HG03103 (cell line): ENCODE results near the gene APAF1.
A peak's percentile ranks its signal among the peaks of the same experiment; 100 is the strongest.
"Not testable (repeated sequence)": the region's sequence is repeated elsewhere in the genome, so short reads cannot be mapped to it uniquely, and the experiment has no call there.

Experiments
- ATAC-seq: cut with Tn5 transposase; IDR thresholded peaks from one replicate; pipeline ENCODE4 v1.9.1; 2021; ENCODE audit warnings: low read depth; ENCODE audit not compliant: unreplicated experiment

Gene APAF1, protein sequence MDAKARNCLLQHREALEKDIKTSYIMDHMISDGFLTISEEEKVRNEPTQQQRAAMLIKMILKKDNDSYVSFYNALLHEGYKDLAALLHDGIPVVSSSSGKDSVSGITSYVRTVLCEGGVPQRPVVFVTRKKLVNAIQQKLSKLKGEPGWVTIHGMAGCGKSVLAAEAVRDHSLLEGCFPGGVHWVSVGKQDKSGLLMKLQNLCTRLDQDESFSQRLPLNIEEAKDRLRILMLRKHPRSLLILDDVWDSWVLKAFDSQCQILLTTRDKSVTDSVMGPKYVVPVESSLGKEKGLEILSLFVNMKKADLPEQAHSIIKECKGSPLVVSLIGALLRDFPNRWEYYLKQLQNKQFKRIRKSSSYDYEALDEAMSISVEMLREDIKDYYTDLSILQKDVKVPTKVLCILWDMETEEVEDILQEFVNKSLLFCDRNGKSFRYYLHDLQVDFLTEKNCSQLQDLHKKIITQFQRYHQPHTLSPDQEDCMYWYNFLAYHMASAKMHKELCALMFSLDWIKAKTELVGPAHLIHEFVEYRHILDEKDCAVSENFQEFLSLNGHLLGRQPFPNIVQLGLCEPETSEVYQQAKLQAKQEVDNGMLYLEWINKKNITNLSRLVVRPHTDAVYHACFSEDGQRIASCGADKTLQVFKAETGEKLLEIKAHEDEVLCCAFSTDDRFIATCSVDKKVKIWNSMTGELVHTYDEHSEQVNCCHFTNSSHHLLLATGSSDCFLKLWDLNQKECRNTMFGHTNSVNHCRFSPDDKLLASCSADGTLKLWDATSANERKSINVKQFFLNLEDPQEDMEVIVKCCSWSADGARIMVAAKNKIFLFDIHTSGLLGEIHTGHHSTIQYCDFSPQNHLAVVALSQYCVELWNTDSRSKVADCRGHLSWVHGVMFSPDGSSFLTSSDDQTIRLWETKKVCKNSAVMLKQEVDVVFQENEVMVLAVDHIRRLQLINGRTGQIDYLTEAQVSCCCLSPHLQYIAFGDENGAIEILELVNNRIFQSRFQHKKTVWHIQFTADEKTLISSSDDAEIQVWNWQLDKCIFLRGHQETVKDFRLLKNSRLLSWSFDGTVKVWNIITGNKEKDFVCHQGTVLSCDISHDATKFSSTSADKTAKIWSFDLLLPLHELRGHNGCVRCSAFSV (N-terminal part only)

DNA sequence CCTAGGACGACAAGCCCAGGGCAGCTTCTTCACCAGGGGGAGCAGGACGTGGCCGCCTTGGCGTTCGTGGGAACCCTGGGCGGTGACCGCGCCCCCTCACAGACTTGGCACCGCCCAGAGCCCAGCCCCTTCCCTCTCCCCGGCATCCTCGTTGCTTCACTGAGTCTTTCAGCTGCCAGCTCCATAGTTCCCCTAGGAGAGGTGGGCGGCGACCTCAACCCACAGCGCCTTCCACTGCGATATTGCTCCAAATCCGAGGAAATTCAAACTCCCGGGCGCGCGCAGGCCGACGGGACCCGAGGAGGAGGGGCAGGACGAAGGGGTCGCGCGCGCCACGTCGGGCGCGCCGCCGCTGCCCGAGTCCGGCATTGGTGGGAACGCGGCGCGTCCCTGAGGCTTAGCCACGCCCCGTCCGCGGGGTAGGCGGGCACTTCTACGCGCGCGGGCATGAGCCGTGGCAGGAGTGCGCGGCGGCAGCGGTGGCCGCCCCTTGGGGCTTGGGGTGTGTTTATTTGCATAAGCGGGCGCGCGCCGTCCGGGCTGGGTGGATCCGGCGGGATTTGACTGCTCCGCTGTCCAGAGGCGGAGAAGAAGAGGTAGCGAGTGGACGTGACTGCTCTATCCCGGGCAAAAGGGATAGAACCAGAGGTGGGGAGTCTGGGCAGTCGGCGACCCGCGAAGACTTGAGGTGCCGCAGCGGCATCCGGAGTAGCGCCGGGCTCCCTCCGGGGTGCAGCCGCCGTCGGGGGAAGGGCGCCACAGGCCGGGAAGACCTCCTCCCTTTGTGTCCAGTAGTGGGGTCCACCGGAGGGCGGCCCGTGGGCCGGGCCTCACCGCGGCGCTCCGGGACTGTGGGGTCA, at the start of gene APAF1, which contains the start of gene IKBIP:
Gene APAF1 (plus strand): TSS at position 579 of the 860 bp plus-strand sequence. CDS start 3,070 bp downstream, outside the sequence.
Gene IKBIP (minus strand): TSS at position 77 of the 860 bp plus-strand sequence. CDS start 87 bp downstream, outside the sequence.
- ATAC-seq = peak; percentile 83

DNA sequence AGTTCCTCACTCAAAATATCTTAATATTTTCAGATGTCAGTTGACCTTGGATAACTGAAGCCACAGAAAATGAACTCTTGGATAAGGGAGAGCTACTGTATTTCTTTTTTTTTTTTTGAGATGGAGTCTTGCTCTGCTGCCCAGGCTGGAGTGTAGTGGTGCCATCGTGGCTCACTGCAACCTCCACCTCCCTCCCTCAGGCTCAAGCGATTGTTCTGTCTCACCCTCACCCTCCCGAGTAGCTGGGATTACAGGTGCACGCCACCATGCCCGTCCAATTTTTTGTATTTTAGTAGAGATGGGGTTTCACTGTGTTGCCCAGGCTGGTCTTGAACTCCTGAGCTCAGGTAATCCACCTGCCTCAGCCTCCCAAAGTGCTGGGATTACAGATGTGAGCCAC, 47.8 kb upstream of the APAF1 start:
- not testable (repeated sequence) for ATAC-seq

DNA sequence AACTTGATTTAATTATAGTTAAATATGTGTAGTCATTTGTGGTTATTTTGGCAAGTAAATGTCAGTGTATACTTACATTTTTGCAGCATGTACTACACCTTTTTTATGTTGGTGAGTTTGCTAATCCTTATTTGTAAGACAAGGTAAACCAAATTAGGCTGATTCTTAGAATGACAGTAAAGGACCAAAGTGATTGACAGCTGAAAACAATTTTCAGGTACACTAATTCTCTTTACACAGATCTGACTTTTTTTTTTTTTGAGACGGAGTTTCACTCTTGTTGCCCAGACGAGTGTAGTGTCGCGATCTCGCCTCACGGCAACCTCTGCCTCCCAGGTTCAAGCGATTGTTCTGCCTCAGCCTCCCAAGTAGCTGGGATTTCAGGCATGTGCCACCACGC, 43.2 kb upstream of the APAF1 start:
- no peak for ATAC-seq

DNA sequence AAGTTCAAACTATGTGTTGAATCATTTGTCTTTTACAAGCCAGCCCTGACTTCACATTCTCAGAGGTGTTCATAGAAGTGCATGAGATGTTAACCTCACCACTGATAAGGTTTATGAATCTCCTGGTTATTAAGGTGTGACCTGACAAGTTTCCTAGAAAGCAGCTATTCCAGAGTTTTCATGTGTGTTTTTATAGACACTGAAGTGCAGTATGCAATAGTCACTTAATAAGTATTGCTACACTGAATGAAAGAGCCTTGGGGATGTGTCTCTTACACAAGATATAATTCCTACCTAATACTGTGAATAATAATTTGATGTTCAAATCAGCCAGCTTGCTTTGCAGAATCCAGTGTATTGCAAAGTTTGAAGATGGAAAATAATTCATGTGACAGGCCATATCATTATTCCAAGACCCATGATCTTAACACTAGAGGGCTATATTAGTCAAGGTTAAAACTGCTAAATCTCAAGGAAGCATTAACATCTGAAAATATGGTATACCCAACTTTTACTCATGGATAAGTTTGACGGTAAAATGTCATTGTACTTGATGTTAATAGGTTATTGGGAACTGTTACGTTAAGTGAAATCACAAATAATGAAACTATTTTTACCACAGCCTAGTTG, 38.6 kb upstream of the APAF1 start:
- ATAC-seq = no peak

DNA sequence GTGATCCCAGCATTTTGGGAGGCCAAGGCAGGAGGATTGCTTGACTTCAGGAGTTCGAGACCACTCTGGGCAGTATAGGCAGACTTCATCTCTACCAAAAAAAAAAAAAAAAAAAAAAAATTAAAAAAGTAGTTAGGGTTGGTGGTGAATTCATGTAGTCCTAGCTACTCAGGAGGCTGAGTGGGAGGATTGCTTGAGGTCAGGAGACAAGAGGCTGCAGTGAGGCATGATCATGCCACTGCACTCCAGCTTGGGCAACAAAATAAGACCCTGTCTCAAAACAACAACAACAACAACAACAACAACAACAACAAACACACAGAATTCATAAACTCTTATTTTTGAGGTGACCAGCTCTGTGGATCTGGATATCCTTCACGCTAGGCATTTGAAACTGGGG, 34.5 kb upstream of the APAF1 start:
- no peak for ATAC-seq

DNA sequence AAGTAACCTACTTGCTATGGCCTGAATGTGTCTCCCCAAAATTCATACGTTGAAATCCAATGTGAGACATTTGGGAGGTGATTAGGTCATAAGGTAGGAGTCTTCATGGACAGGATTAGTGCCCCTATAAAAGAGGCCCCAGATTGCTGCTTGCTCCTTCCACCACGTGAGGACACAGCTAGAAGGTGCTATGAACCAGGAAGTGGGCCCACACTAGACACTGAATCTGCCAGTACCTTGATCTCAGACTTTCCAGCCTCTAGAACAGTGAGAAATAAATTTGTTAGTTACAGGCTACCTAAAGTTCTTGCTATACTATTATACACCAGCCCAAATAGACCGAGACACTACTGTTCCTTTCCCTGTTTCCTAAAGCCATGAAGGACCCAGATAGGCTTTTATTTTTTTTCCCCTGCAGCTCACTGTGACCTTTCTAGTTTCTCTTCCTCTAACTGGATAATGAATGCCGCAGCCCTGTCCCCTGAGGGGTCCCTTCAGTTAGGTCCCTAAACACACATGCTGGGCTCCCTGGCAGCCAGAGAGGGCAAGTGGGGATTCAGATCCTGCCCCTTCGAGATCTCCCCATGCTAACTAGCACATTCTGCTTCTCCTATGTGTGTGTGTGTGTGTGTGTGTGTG, 32.3 kb upstream of the APAF1 start:
- peak; percentile 88 for ATAC-seq

DNA sequence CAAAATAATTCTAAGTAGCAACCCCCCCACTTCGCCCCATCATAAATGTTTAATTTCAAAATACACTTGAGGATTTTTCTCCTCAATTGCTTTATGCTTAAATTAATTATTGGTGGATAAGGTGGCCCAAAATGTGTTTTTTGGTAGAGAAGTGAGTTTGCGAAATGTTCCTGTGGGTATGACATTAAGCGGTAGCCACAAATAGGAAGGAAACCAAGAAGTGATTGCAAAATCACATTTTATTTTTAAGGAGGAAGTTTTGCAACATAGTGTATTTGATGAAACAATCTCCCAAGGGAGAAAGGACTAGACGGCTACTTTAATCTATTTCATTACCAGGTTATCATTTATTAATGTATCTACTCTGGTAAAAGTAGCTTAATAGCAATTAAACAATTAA, 26.1 kb upstream of the APAF1 start:
- no peak for ATAC-seq

DNA sequence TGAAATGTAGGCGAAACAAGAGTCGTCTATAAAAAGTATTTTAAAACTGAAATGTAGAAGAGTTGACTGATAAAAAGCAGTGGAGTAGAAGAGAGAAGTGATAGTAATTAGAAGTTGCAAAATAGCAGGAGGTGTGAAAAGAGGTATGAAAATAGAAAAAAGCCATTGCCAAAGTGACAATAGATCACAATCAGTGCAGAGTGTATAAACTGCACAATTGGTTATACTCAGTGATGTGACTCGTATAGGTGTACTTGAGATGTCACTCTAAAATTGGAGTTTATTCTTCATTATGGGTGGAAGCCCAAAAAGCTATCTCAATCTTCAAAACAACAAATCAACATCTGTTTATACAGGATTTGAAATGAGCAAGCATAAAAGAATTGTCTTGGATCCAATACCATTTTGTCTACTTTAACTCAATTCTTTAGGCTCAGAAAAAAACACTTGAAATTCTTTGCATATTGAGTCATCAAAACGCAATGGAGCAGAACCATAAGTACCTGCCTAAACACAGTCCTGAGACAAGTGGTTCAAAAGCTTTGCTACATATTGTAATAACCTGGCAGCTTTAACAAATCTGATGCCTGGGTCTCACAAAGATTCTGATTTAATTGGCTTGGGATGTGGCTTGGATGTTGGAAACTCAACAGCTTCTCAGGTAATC, 9.3 kb upstream of the APAF1 start:
- ATAC-seq = peak; percentile 87

DNA sequence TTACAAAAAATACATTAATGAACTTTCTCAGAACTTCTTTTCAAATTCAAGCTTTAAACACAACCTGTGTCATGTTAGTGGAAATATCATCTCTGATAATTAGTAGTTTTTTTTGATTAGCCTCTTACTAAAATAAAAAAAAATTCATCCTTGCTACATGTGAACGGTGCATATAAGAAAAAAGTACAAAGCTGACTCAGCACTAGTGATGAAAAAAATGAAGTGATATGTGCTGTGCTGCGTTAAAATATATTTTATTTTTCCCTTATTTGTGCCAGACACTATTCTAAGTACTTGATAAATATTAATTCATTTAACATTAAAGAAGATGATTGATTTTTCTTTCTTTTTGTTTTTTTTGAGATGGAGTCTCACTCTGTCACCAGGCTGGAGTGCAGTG, 8.0 kb upstream of the APAF1 start:
- no peak for ATAC-seq

DNA sequence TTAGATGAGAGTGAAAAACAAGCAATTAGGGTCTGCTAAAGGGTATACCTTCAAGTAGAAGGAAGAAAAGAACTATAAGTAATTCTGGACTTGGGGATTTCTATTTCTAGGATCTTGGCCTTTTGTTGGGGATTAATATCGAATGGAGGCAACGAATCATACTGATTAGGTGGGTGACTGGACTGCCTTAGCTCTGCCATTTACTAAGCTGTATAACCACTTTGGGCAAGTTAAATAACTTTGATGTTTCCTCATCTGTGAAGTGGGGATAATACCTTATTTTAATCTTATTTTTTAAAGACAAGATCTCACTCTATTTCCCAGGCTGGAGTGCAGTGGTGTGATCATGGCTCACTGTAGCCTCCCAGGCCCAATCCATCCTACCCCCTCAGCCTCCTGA, 7.1 kb upstream of the APAF1 start:
- no peak for ATAC-seq

DNA sequence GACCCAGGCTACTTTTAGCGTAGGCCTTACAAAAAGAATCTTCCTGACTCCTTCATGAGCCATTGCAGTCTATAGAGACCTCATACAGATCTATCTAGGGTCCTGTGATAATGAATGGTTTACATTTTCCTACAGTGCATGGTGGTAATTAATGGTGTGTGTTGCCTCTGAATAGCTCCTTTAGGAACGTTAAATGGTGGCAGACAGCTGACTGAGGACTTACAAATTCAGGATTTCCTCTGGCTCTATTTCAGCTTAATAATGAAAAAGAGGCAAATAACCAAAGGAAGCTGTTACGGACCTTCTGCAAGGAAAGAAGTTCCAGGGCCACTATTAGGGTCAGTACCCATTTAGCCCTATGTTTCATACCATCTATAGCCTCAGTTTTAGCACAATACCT, 5.6 kb upstream of the APAF1 start:
- ATAC-seq = no peak

DNA sequence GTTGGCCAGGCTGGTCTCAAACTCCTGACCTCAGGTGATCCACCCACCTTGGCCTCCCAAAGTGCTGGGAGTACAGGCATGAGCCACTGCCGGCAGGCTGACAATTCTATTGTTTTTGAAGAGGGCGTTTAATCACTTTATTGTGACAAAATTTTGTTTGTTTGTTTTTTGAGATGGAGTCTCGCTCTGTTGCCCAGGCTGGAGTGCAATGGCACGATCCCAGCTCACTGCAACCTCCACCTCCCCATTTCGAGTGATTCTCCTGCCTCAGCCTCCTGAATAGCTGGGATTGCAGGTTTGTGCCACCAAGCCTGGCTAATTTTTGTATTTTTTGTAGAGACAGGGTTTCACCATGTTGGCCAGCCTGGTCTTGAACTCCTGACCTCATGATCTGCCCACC, 2.3 kb upstream of the APAF1 start:
- ATAC-seq = not testable (repeated sequence)

DNA sequence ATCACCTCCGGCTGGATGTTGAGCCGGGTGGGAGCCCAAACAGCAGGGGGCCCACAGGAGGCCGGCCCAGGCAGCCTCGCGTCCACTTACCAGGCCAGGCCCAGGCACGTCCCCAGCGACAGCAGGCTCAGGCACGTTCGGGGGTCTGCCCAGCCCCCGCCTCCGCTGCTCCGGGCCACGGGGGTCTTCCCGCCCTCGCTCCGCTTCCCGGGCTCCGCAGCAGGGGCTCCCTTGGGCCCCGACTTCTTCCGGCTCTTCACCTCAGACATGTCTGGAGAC, 718 bp upstream of the APAF1 start:
- ATAC-seq = peak; percentile 2

DNA sequence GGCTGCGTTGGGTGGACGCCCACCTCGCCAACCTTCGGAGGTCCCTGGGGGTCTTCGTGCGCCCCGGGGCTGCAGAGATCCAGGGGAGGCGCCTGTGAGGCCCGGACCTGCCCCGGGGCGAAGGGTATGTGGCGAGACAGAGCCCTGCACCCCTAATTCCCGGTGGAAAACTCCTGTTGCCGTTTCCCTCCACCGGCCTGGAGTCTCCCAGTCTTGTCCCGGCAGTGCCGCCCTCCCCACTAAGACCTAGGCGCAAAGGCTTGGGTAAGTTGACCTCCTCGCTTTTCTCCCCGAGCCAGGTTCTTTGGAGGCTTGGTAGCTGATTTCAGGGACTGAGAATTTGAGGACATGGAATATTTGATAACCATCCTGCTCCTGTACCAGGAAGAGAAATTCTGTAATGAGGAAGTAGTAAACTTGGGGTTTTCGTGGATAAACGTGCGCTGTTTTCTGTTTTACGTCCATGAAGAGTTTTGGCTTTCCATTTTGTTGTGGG, 530 bp downstream of the APAF1 start:
- no peak for ATAC-seq

DNA sequence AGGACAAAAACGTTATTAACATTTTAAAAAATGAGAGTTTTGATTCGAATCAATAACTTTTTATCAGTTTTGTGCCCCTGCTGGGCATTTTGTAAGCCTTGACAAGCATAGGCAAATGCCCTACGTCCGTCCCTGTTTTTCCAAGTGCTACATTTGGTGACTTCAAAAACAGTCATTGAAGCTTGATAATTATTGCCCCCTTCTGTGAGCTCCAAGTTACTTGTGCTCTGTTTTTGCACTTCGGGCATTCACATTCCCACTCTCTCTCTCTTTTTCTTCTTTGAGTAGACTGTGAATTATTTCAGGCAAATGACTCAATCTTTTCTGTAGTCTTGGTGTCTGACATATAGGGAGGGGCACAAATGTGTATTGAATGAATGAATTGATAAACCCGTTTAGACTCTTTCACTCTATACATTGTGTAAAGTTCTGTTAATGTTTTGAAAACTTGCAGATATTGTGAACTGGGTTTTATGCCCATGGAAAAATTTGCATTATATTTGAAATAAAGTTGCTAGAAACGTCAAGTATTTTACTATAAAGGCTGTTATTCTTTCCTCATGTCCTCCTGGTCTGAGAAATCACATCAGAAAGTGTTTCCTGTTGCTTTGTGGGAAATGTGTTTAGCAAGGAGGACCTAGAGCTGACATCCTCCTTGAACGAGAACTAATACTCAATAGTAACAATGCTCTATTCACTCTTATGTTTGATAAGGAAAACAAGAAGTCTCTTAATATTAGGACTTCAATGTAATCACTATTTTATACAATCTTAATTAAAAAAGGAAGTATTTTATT, 1.4 kb downstream of the APAF1 start:
- ATAC-seq = no peak

DNA sequence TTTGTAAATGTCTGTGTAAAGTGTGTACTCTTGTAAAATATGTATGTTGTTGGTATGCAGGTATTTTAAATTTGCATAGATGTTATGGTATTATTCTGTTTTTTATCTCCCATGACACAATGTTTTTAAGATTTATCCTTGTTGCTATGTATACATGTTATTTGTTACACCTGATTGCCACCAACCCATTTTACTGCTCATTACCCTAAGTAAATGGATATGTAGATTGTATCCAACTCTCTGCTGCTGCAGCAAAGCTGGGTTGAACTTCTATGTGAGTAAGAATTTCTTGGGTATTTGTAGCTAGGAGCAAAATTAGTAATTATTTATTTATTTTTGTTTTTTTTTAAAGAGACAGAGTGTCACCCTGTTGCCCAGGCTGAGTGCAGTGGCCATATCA, 6.2 kb downstream of the APAF1 start:
- no peak for ATAC-seq

DNA sequence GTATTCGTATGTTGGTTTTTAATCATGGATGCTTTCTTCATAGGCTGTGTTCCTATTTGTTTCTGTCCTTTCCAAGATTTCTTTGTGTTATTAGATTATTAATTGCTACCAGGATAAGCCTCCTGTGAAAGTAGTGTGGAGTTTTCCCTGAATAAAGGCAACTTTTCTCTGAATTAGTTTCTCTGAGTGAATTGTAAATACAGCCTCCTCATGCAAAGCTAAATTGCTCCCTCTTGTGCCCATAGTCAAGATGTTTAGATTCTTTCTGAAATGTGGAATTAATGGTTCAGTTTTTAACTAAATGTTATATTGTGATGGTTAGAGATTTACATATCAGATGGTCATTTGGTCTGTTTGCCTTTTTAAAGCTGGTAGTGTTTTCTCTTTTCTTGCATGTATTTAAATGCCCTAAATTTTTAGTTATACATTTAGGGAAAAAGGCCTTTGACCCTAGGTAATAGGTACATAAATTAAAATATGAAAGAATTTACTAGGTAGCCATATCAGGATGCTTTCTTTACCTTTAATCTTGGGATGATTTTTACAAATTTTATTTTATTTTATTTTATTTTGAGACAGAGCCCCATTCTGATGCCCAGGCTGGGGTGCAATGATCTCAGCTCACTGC, 8.9 kb downstream of the APAF1 start:
- no peak for ATAC-seq
